H1 (cell line): ENCODE results near the gene SZT2. TPM values are rescaled to one million over a fixed set of nuclear protein-coding genes. Genes with fewer than 3 reads are reported as not detected.

ENCODE experiments used
- RNF2 ChIP-seq: fragments of 200-900, 300-1000 bp; sonication (generic); IDR thresholded peaks from 2 replicates; pipeline ENCODE4 v1.7.1; 2016; ENCODE audit warnings: borderline replicate concordance, low read depth, mild to moderate bottlenecking, antibody characterized with exemption, low read length; ENCODE audit not compliant: poor library complexity, severe bottlenecking; ENCODE audit errors: missing control alignments
- polyA plus RNA-seq, 7 experiments: library from polyadenylated mRNA; depleted of rRNA in 3 of 7; stranded (reverse) in 5 of 7; unstranded in 2 of 7; fragments of >200 nt in 5 of 7; fragments of 200-250 nt in 2 of 7; gene quantifications; 1 replicate in 5 of 7; 2 replicates in 1 of 7; 4 replicates in 1 of 7; pipeline versions ENCODE4 v1.2.1 to v1.2.3, GENCODE V29; 2011 to 2013; ENCODE audit warnings: missing spikeins in 2 of 7, mixed read lengths in 2 of 7
- total RNA-seq: library from RNA; stranded (reverse); fragmentation: NEBNext Ultra II Directional; extraction: Animal tissue kit (Norgen Biotek cat#: 25700); gene quantifications from 2 replicates; pipeline ENCODE4 v1.2.1, GENCODE V29; 2021

The SZT2 gene
- total and polyA plus RNA-seq, 2 of the 8 experiments (the other 6 are each of a cell fraction or from before 2014, with no cell fraction given): 4.7 to 12.9 TPM

GRCh38 chr1:43372172-43372571 lies 17.5 kb upstream of the SZT2 start (continued):
- TF ChIP-seq RNF2: no peak
- TF ChIP-seq, all 59 proteins: peak for 0
